Neutrophil (primary cell): Measurements from ENCODE around the gene EPG5.

Source experiments
- H3K27ac ChIP-seq: fragments of 200-600 bp; sonication (generic); 2 replicates; pipeline ENCODE4 v1.5.1; 2016; ENCODE audit warnings: mild to moderate bottlenecking, moderate library complexity
- H3K27me3 ChIP-seq: fragments of 200-600 bp; sonication (generic); 2 replicates; pipeline ENCODE4 v1.6.0; 2016; ENCODE audit warnings: mild to moderate bottlenecking
- H3K36me3 ChIP-seq: fragments of 200-600 bp; sonication (generic); 2 replicates; pipeline ENCODE4 v1.5.1; 2017
- H3K4me1 ChIP-seq, 2 experiments: fragments of 200-600 bp in 1 of 2; sonication (generic) in 1 of 2; 1 replicate in 1 of 2; 2 replicates in 1 of 2; pipeline versions ENCODE4 v1.5.1 to v1.6.1; 2013 to 2016; ENCODE audit warnings: low read depth in 1 of 2, low read length in 1 of 2, mild to moderate bottlenecking in 1 of 2, moderate library complexity in 1 of 2; ENCODE audit not compliant: control insufficient read depth in 1 of 2, insufficient read depth in 1 of 2
- H3K4me3 ChIP-seq, 2 experiments: fragments of 200-600 bp in 1 of 2; sonication (generic) in 1 of 2; 1 replicate in 1 of 2; 2 replicates in 1 of 2; pipeline ENCODE4 v1.5.1; 2013 to 2016; ENCODE audit warnings: low read depth in 1 of 2, low read length in 1 of 2, mild to moderate bottlenecking in 1 of 2, moderate library complexity in 1 of 2
- H3K9me3 ChIP-seq: fragments of 200-600 bp; sonication (generic); 2 replicates; pipeline ENCODE4 v1.5.1; 2016
- CTCF ChIP-seq: fragments of 200-600 bp; sonication (generic); IDR thresholded peaks from 2 replicates; pipeline ENCODE4 v1.5.1; 2016; ENCODE audit warnings: antibody characterized with exemption

Gene EPG5

GRCh38 chr18:45839414-45840395 is 127.4 kb downstream of the EPG5 start:
- H3K36me3 ChIP-seq = no peaks in the 10 kb centered on the region
- no peak for TF ChIP-seq CTCF
- no peak overlapping the region for H3K27ac ChIP-seq
- H3K27me3 ChIP-seq = peaks cover 51% of the 10 kb centered on the region
- H3K4me1 ChIP-seq = peaks cover 17 to 23% of the 10 kb centered on the region in 2 experiments
- H3K4me3 ChIP-seq = no peak overlapping the region
- no peaks in the 10 kb centered on the region for H3K9me3 ChIP-seq

- no peak overlapping the region for H3K27ac ChIP-seq
Measured at GRCh38 chr18:45838302-45839070, 128.6 kb downstream of the EPG5 start.

GRCh38 chr18:45837283-45838070 is 129.7 kb downstream of the EPG5 start:
- H3K36me3 ChIP-seq = no peaks in the 10 kb centered on the region
- H3K9me3 ChIP-seq = no peaks in the 10 kb centered on the region
- peak overlapping the region in 1 of 2 experiments; percentile 24 for H3K4me3 ChIP-seq
- TF ChIP-seq CTCF = no peak
- H3K4me1 ChIP-seq = peaks cover 17 to 23% of the 10 kb centered on the region in 2 experiments
- no peak overlapping the region for H3K27ac ChIP-seq
- H3K27me3 ChIP-seq = peaks cover 57% of the 10 kb centered on the region

More at GRCh38 chr18:45838302-45839070, 128.6 kb downstream of the EPG5 start:
- TF ChIP-seq CTCF = no peak
- Histone ChIP-seq H3K4me3 (no peak overlapping the region), H3K9me3 (no peaks in the 10 kb centered on the region), H3K36me3 (no peaks in the 10 kb centered on the region), H3K27me3 (peaks cover 57% of the 10 kb centered on the region), H3K4me1 (peaks cover 17 to 23% of the 10 kb centered on the region in 2 experiments)

GRCh38 chr18:45836242-45837205 is 130.6 kb downstream of the EPG5 start:
- Histone ChIP-seq H3K36me3 (no peaks in the 10 kb centered on the region), H3K9me3 (no peaks in the 10 kb centered on the region), H3K4me3 (no peak overlapping the region), H3K4me1 (peaks cover 17 to 23% of the 10 kb centered on the region in 2 experiments), H3K27ac (no peak overlapping the region), H3K27me3 (peaks cover 57% of the 10 kb centered on the region)
- TF ChIP-seq CTCF = no peak
